Kidney tubule cell (primary cell): ENCODE results near the gene HPX.

Experiments
- DNase-seq: peaks from one replicate; pipeline ENCODE4 v3.0.0-alpha.2; 2018; ENCODE audit warnings: low spot score

Gene HPX

GRCh38 chr11:6459099-6459450 lies 18.3 kb upstream of the HPX start:
- no peak for DNase-seq

DNA sequence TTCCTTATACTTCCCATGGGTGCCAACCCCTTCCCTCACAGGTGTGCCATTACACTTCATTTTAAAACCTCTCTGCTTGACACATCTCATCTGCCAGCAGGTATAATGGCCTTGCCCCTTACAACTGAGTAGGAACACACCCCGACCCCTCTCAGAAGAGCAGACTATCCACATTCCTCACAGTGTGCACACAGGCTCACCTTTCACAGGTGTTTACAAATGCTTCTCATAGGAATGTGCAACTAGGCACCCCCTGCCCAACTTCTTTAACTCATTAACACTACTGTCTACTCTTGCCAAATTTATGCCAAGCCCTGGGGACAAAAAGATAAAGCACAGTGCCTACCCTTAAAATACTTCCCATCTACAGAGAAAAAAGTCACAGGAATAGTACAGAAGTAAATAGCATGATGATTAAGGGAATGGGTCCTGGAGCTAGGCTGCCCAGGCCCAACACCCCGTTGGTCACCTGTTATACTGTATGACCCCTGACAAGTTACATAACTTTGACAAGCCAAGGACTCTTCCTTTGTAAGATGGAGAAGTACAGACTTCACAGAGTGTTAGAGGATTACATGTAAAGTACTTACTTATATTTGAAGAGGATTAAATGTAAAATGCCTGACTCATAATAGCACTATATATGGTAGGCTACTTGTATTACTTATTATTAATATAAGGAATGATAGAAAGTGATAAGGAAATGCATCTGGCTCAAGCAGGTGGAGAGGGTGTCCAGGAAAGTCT lies 17.7 kb upstream of the HPX start:
- no peak for DNase-seq

DNA sequence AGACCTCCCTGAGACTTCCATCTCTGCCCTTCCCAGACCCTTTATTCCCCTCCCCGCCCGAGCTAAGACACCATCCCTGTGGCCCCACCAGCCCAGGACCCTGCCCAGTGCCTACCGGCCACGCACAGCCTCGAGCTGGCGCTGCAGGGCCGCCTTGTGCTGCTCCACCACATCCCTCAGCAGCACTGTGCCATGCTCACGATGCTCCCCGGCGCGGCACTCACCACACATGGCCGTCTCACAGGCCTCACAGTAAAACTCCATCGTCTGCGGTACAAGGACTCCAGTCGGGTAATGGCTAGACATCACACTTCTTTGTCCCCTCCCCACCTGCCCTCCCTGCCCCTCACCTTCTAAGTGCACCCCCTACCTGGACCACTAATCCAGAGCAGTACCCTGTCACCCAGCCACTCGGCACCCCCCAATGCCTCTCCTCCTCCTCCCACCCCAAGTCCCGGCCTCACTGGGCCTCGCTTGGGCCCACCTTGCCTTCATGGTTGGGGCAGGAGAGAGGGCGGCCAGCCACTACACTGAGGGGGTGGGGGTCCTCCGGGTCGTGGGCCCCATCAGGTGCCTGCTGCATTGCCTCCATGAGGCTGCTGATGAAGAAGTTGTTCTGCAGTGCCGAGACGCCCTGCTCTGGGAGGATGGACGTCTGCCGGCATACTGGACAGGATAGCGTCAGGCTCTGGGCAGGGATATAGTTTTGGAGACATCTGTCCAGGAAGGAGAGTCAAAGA lies 17.0 kb upstream of the HPX start:
- DNase-seq = no peak

DNA sequence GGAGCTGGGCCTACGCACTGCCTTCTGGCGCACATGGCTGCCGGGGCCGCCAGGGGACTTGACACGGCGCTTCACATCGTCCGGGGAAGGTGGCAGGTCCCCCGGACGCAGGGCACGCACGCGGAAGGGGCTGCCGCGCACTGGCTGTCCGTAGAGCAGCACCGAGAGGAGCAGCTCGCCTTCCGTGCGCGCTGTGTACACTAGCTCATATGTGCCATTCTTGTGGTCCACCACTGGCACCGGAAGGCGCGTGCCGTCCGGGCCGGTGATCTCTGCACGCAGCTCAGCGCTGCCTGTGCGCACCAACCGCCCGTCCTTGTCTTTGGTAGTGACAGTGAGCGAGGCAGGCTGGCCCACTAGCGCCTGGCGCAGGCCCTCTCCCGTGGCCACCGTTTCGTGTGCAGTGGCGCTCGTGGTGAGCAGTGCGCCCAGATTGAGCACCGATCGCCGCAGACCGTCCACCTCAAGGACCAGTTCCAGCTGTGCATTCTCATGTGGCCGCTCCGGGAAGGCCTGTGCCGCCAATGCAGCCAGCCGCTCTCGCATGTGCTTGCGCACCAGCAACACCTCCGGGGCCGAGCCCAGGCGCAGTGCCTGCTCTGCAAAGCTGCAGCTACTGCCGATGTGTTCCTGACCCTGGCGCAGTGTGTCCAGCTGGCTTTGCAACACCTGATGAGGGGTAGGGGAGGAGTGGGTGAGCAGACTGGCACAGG lies 15.7 kb upstream of the HPX start:
- DNase-seq = no peak

- DNase-seq = no peak
Measured at GRCh38 chr11:6455070-6455469, 14.3 kb upstream of the HPX start.

DNA sequence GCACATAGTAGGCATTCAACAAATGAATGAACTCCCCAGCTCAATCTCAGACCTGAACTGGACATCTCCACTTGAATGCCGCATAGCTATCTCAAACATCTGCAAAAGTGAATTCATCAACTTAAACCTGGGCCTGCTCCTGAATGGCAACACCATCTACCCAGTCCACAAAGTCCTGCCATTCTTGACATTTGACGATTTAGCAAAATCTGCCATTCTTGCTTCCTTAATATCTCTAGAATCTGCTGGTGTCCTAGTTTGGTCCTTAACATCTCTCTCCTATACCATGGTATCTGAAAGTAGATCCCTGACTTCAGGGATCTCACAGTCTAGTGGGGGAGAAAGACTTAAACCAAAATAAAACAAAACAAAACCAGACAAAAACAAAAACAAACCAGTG lies 12.4 kb upstream of the HPX start:
- no peak for DNase-seq

DNA sequence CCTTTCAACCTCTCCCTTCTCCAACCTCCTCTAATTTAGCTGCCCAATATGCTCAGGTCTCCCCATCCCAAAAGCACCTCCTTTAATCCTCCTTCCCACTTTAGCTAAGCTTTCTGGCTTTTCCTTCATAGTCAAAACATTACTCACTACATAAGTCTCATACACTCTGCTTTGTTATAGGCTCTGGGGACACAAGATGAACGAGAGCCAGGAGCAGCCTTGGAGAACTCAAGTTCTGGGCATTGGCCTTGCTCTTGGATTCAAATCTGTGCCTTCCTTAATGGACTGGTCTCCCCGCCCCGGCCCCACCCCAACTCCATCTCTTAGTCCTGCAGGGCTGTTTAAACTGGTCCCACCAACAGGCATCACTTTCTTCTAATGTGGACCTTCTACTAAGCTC lies 11.4 kb upstream of the HPX start:
- no peak for DNase-seq

DNA sequence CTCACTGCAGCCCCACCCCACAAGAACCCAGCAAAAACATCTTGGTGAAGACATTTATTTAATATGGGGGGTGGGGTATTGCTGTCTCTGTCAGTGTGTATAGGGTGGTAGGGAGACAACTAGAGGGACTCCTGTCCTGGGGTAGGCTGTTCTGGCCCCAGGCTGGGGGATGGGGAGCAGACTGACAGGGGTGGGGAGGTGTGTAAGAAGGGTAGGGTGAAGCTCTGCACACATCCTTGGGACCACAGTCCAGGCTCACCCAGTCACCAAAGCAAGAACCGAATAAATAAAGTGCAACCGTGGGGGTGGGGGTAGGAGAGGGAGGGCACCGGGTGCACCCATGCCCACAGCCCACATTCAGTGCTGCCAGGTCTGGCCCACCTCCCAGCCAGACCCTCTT lies 7.8 kb upstream of the HPX start:
- DNase-seq = no peak

- peak; percentile 62 for DNase-seq
Measured at GRCh38 chr11:6443269-6444003, 2.6 kb upstream of the HPX start.

- DNase-seq = no peak
Measured at GRCh38 chr11:6442441-6442840, 1.7 kb upstream of the HPX start.

GRCh38 chr11:6438979-6439571 lies 1.7 kb downstream of the HPX start:
- DNase-seq = peak; percentile 61

DNA sequence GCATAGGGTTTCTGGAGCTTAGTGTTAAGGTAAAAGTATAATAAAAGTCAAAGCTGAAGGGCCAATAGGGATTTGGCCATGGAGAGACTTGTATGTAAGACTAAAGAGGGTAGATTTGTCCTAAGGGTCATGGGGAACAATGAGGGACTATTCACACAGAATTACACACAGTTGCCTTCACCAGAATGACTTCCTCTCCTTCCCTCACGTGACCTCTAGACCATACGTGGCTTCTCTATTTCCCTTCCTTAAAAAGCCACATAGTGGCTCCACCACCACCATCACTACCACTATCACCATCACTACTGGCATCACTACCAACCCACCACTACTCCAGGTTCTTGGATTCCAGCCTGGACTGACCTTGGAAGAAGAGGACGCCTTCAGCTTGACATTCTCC lies 2.8 kb downstream of the HPX start:
- DNase-seq = no peak

DNA sequence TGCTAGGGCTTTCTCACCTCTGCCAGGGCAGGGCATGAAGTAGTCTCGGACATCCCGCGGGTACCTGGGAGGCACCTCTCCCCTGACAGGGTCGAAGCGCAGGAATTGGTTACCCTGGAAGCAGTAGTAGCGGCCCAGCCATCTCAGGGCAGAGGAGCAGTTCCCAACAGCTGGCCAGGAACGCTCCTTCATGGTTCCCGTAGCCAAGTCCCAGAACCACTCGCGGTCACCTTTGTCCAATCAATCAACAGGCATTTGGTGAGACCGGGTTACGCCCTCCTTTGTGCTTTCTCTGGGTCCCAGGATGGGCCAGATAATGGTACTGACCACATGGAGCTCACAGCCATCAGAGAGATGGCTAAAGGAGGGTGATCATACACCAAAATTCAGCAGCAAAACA lies 3.4 kb downstream of the HPX start:
- no peak for DNase-seq

DNA sequence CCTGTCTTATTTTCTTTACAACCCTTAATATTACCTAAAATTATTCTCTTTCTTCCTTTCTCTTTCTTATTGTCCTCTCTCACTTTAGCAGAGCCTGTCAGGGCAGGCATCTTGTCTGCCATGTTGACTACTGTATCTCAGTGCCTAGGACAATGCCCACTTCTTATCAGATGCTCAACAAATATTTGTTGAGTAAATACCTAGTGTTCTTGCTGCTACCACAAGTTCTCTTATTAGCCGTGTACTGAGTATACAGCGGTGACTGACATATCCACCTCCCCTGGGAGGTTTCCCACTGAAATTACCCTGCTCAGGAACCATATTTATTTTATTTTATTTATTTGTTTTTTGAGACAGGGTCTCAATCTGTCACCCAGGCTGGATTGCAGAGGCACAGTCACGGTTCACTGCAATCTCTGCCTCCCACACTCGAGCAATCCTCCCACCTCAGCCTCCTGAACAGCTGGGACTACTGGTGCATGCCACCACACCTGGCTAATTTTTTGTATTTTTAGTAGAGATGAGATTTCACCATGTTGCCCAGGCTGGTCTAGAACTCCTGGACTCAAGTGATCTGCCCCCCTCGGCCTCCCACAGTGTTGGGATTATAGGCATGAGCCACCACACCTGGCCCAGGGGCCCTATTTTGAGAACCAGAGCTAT lies 6.7 kb downstream of the HPX start:
- DNase-seq = no peak

DNA sequence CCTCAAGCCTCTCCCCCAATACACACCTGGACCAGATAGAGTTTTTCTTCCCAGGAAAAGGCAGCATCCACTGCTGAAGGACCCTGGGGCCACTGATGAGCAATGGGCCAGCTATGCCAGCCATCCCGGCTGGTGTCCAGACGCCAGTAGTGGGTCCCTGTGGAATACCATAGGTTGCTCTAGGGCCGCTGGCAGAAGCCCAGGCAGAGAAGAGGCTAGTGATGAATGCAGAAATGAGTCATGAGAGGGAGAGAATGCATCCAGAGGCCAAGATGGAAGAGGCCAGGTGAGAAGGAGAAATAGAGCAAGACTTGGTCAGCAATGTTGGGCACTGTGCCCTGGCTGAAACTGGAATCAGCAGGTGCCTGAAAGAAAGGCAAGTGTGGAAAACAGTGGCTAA lies 8.9 kb downstream of the HPX start:
- peak; percentile 95 for DNase-seq

DNA sequence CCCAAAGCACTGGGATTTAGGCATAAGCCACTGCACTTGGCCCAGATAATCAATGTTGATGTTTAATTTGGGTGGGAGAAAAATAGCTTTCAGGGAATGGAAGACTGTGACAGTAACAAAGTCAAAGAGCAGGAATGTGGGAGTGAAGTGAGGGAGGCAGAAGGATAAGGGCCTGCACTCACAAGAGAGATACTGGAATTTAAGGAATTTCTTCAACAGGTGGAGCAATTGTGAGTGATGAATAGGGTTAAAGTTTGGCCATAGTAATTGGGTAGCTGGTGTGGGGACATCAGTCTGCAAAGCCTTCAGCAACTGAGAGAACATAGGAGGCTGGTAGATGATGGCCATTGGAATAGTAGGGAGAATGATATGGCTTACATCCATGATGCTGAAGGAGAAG lies 13.3 kb downstream of the HPX start:
- DNase-seq = no peak

DNA sequence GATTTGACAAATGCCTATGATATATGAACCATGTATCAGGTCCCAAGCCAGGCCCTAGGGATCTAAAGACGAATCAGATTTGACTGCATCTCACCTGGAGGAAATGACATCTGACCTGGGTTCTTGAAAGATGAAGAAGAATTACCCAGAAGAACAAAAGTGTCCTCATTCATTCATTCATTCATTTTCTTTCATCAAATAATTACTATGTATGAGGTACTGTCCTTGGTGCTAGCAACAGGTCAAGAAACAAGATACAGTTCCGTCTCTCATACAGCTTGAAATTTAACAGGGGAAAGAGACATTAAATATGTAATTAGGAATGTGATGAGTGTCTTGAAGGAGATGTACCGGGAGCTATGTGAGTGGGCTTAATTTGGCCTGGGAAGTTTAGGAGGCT lies 20.1 kb downstream of the HPX start:
- DNase-seq = no peak

DNA sequence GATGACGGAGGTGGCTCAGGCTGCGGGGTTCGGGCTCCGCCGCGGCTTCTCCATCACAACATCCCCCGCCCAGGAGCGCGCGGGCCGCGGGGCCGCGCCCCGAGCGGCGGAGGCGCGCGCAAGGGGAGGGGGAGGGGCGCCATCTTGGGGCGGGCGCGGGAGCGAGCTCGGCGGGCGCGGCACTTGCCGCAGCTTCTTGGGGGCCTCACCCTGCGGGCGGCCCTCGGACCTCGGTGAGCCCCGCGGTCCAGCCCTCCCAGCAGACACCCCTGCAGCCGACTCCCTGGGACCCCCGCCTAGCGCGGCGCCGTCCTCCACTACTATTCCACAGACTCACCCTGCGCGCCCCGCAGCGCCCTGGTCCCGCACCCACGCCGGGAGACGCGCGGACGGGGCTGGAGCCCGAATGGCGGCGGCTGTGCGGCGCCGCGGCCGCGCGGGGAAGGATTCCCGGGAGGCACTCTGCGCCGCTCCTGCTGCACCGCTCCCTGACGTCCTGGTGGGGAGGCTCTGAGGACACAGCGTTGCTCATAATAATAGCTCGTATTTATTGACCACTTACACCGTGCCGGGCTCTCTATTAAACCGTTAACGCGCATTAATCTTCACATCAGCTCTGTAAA lies 21.7 kb downstream of the HPX start, which contains the start of gene APBB1:
APBB1 (minus strand) TSS at position 86 of the 623 bp plus-strand sequence. CDS start 7,747 bp downstream, outside the sequence.
- DNase-seq = peak; percentile 49

DNA sequence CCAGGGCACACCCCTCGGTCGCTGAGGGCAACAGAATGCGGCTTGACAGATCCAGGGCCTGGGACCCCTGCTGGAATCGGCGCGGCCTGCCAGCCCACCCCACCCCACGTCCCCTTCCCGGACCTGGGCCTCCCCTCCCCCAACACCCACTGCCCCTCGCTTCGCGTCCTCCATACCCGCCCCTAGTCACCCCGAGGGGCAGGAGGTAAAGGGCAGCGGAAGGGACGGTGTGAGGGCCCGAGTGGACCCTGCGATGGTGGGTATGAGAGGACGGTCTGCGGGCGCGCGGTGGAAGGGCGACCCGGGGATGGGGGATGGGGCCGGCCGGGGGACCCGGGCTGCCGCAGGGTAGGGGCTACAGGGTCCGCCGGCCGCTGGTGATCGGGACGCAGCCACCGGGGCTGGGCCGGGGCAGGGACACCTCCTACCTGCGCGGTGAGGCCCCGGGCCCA lies 22.2 kb downstream of the HPX start:
- no peak for DNase-seq

DNA sequence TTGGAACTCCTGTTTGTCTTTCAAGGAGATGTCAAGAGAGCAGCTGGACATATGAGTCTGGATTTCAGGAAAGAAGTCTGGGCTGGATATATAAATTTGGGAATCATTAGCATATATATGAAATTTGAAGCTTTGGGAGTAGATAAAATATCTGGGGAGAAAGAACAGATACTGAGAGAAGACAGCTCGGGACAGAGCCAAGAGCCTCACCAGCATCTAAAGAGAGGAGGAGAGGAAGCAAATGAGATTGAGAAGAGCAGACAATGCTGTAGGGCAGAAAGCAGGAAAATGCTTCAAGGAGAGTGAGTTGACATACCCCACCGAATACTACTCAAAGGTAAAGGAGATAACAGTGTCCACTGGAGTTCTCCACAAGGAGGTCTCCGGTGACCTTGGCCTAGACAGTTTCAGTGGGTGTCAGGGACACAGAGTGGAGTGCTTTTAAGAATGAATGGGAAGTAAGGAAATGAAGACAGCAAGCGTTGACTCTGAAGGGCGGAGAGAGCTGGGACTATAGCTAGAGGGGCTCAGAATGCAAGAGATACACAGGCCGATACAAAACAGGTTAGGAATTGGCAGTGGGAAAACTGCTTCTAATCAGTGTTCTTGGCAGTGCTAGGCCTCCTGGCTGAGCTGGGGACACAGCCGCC lies 22.8 kb downstream of the HPX start:
- DNase-seq = no peak
